ENCODE measurements around the gene VAV3. TPM values are rescaled to one million over a fixed set of nuclear protein-coding genes. Genes with fewer than 3 reads are reported as not detected.

Gene VAV3
- total RNA-seq, 1 donor from 2014 or later = 11.3 TPM

- intact Hi-C loops (cut with DNase I) = no loop called here
- no peak overlapping the region for H3K27ac ChIP-seq
- ATAC-seq (no peak), DNase-seq (no peak)
- TF ChIP-seq CTCF (IDR thresholded peaks at IDR 0.05) = no peak
- no peaks in the 10 kb centered on the region for H3K9me3 ChIP-seq
- no peaks in the 10 kb centered on the region for H3K27me3 ChIP-seq (ENCODE audit: low read depth)
- no peaks in the 10 kb centered on the region for H3K36me3 ChIP-seq
- H3K4me3 ChIP-seq = no peak overlapping the region
- no peaks in the 10 kb centered on the region for H3K4me1 ChIP-seq
Observed at GRCh38 chr1:107974090-107974489, 9.1 kb upstream of the VAV3 start.

- DNase-seq = no peak
- H3K27me3 ChIP-seq (ENCODE audit: low read depth) = no peaks in the 10 kb centered on the region
- no peaks in the 10 kb centered on the region for H3K9me3 ChIP-seq
- no peak for ATAC-seq
- no peak overlapping the region for H3K4me3 ChIP-seq
- no peaks in the 10 kb centered on the region for H3K36me3 ChIP-seq
- no peak overlapping the region for H3K27ac ChIP-seq
- intact Hi-C loops (cut with DNase I) = no loop called here
- no peak for TF ChIP-seq CTCF (IDR thresholded peaks at IDR 0.05)
- no peaks in the 10 kb centered on the region for H3K4me1 ChIP-seq
Observed at GRCh38 chr1:107972391-107973180, 7.6 kb upstream of the VAV3 start.

GRCh38 chr1:107966550-107966949, 1.6 kb upstream of the VAV3 start:
- Histone ChIP-seq H3K9me3 (no peaks in the 10 kb centered on the region), H3K4me3 (no peak overlapping the region), H3K27me3 (ENCODE audit: low read depth) (peaks cover 9% of the 10 kb centered on the region), H3K27ac (no peak overlapping the region), H3K36me3 (no peaks in the 10 kb centered on the region), H3K4me1 (peaks cover 15% of the 10 kb centered on the region)
- intact Hi-C loops (cut with DNase I) = no loop called here
- DNase-seq = no peak
- ATAC-seq = no peak
- TF ChIP-seq CTCF (IDR thresholded peaks at IDR 0.05) = no peak

- peak overlapping the region; percentile 70 for H3K4me3 ChIP-seq
- peak overlapping the region; percentile 82 for H3K27ac ChIP-seq
- no peaks in the 10 kb centered on the region for H3K9me3 ChIP-seq
- peak; percentile 46 for DNase-seq
- peak; percentile 16 to 22 for ATAC-seq
- no peak for TF ChIP-seq CTCF (IDR thresholded peaks at IDR 0.05)
- intact Hi-C loops (cut with DNase I) = no loop called here
- H3K27me3 ChIP-seq (ENCODE audit: low read depth) = peaks cover 9% of the 10 kb centered on the region
- H3K36me3 ChIP-seq = no peaks in the 10 kb centered on the region
- H3K4me1 ChIP-seq = peaks cover 15% of the 10 kb centered on the region
Observed at GRCh38 chr1:107964336-107965109, 457 bp downstream of the VAV3 start.

- ATAC-seq = peak; percentile 45 to 57
- intact Hi-C loops (cut with DNase I) = no loop called here
- peak overlapping the region; percentile 70 for H3K4me3 ChIP-seq
Observed at GRCh38 chr1:107963601-107964335, 1.2 kb downstream of the VAV3 start.

More at GRCh38 chr1:107963601-107964335, 1.2 kb downstream of the VAV3 start:
- Histone ChIP-seq H3K36me3 (no peaks in the 10 kb centered on the region), H3K27ac (peak overlapping the region; percentile 82), H3K9me3 (no peaks in the 10 kb centered on the region), H3K4me1 (peaks cover 15% of the 10 kb centered on the region), H3K27me3 (ENCODE audit: low read depth) (peaks cover 9% of the 10 kb centered on the region)
- no peak for TF ChIP-seq CTCF (IDR thresholded peaks at IDR 0.05)
- DNase-seq = peak; percentile 51
